GM12878 (cell line): ENCODE results near the gene PRRT3.

Experiments used
- POLR2A ChIP-seq: IDR thresholded peaks from 2 replicates; pipeline ENCODE4 v1.6.1; 2011; ENCODE audit warnings: low read depth, mild to moderate bottlenecking, low read length
- TF ChIP-seq, protein P1 (sequence below): IDR thresholded peaks from 2 replicates; pipeline ENCODE4 v1.6.1; 2012; ENCODE audit warnings: low read length, inconsistent platforms

DNA sequence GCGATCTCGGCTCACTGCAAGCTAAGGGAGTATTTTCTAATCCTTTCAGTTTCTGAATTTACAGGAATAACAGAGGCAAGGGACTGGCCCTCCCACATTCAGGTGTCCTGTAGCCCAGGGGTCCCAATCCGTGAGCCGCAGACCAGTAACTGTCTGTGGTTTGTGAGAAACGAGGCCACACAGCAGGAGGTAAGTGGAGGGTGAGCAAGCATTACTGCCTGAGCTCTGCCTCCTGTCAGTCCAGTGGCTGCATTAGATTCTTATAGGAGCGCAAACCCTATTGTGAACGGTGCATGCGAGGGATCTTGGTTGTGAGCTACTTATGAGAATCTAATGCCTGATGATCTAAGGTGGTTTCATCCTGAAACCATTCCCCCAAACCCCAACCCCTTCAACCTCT lies 40.3 kb downstream of the PRRT3 start:
- no peak for TF ChIP-seq POLR2A
- TF ChIP-seq, protein P1, sequence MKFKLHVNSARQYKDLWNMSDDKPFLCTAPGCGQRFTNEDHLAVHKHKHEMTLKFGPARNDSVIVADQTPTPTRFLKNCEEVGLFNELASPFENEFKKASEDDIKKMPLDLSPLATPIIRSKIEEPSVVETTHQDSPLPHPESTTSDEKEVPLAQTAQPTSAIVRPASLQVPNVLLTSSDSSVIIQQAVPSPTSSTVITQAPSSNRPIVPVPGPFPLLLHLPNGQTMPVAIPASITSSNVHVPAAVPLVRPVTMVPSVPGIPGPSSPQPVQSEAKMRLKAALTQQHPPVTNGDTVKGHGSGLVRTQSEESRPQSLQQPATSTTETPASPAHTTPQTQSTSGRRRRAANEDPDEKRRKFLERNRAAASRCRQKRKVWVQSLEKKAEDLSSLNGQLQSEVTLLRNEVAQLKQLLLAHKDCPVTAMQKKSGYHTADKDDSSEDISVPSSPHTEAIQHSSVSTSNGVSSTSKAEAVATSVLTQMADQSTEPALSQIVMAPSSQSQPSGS: no peak
